ENCODE measurements around the gene CCDC85C. TPM values are rescaled to one million over a fixed set of nuclear protein-coding genes. Genes with fewer than 3 reads are reported as not detected.

Gene CCDC85C
- total RNA-seq, 1 experiment from 2014 or later: 33.2 TPM

DNA sequence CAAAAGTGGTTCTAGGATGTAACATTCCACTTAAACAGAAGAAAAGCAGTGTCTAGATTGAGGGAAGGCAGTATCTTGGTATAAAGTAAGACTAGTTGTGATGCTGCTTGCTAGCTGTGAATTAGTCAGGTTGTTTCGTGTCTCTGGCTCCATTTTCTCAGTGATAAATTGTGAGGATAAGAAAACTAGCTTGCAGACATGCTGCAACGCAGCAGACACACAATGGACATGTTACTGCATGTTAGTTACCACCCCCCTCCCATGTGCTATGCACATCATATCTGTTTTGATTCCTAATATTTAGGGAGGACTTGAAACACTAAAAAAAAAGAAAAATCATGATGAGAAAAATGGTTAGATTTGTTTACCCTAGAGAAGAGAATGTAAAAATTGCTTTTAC, 119.9 kb downstream of the CCDC85C start:
- Histone ChIP-seq H3K23me2 (ENCODE audit: insufficient read length, low read depth, low read length, poor library complexity, severe bottlenecking) (peaks cover 11% of the 10 kb centered on the region), H4K8ac (replicated peaks; ENCODE audit: insufficient read length, low read depth, low read length) (no peak overlapping the region), H3K79me1 (ENCODE audit: insufficient read depth, low read depth, low read length, poor library complexity, severe bottlenecking) (peaks cover 9% of the 10 kb centered on the region), H2AFZ (ENCODE audit: low read length) (no peak overlapping the region), H4K91ac (ENCODE audit: insufficient read length, low read depth, low read length) (no peak overlapping the region), H4K5ac (ENCODE audit: insufficient read length, low read depth, low read length) (no peak overlapping the region), H3K56ac (ENCODE audit: insufficient read length, low read depth, low read length) (no peak overlapping the region), H2BK20ac (ENCODE audit: low read depth, low read length, poor library complexity, severe bottlenecking) (no peak overlapping the region), H3K4me2 (ENCODE audit: insufficient read depth, insufficient read length, low read length) (no peak overlapping the region), H4K20me1 (ENCODE audit: control insufficient read depth, insufficient read depth, insufficient read length) (no peaks in the 10 kb centered on the region), H2AK5ac (ENCODE audit: insufficient read length, low read length) (no peak overlapping the region), H2BK12ac (ENCODE audit: insufficient read length, low read depth, low read length) (no peak overlapping the region), H3K27me3 (ENCODE audit: insufficient read depth, low read length) (no peaks in the 10 kb centered on the region), H3K4ac (ENCODE audit: low read depth, low read length) (no peak overlapping the region), H3K27ac (ENCODE audit: insufficient read length, low read depth, low read length) (no peak overlapping the region), H3K9ac (ENCODE audit: extremely low read depth, insufficient read length, low read length) (no peak overlapping the region), H3T11ph (ENCODE audit: low read length) (no peak overlapping the region), H3K4me1 (ENCODE audit: insufficient read depth, low read length) (no peaks in the 10 kb centered on the region), H3K14ac (ENCODE audit: insufficient read depth, low read length) (no peak overlapping the region), H2BK5ac (ENCODE audit: insufficient read length, low read length) (no peak overlapping the region), H3K23ac (ENCODE audit: insufficient read length, low read depth, low read length) (no peak overlapping the region), H2BK15ac (ENCODE audit: low read depth, low read length) (no peak overlapping the region), H3K18ac (ENCODE audit: insufficient read length, low read depth, low read length) (no peak overlapping the region), H3K79me2 (ENCODE audit: insufficient read depth, low read length) (peaks cover 45% of the 10 kb centered on the region; the same call in 1 of the 2 replicates), H3K9me3 (ENCODE audit: control insufficient read depth, low read depth, low read length) (no peaks in the 10 kb centered on the region), H2BK120ac (ENCODE audit: low read depth, low read length, poor library complexity, severe bottlenecking) (no peak overlapping the region)
- Mint-ChIP-seq H3K4me3 (no peak overlapping the region), H3K36me3 (ENCODE audit: insufficient read depth in 1 of 3, low read depth in 3 of 3) (no peaks in the 10 kb centered on the region), H3K27ac (no peak overlapping the region), H3K27me3 (ENCODE audit: low read depth) (no peaks in the 10 kb centered on the region), H3K9me3 (no peaks in the 10 kb centered on the region), H3K4me1 (peaks cover 11% of the 10 kb centered on the region in 2 experiments)
- TF ChIP-seq, protein P1, sequence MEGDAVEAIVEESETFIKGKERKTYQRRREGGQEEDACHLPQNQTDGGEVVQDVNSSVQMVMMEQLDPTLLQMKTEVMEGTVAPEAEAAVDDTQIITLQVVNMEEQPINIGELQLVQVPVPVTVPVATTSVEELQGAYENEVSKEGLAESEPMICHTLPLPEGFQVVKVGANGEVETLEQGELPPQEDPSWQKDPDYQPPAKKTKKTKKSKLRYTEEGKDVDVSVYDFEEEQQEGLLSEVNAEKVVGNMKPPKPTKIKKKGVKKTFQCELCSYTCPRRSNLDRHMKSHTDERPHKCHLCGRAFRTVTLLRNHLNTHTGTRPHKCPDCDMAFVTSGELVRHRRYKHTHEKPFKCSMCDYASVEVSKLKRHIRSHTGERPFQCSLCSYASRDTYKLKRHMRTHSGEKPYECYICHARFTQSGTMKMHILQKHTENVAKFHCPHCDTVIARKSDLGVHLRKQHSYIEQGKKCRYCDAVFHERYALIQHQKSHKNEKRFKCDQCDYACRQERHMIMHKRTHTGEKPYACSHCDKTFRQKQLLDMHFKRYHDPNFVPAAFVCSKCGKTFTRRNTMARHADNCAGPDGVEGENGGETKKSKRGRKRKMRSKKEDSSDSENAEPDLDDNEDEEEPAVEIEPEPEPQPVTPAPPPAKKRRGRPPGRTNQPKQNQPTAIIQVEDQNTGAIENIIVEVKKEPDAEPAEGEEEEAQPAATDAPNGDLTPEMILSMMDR (conservative IDR thresholded peaks at IDR 0.05): no peak
- DNase-seq: no peak
- WGBS (ENCODE audit: extremely low coverage, insufficient read length, low lambda C conversion rate): no CpG with 5 or more reads among the region's 2 CpGs
